ENCODE results near the gene KDM1B.

The KDM1B gene

GRCh38 chr6:18122128-18123093 is 32.8 kb upstream of the KDM1B start, which contains the start of gene NHLRC1:
NHLRC1 (minus strand) TSS chr6:18122677; CDS start chr6:18122606, 71 bp downstream.
- H3K4me3 ChIP-seq (ENCODE audit: severe bottlenecking): peak within 1 kb of the TSS; percentile 21
- DNase-seq (ENCODE audit: low spot score) (peak; percentile 83), ATAC-seq (ENCODE audit: low read depth) (peak; percentile 96)
- H3K36me3 ChIP-seq (ENCODE audit: low read depth): no peaks in the 10 kb centered on the region
- H3K9me3 ChIP-seq (ENCODE audit: severe bottlenecking): no peaks in the 10 kb centered on the region
- no peaks in the 10 kb centered on the region for H3K27me3 ChIP-seq (ENCODE audit: insufficient read depth, poor library complexity, severe bottlenecking)
- no peaks in the 10 kb centered on the region for H3K4me1 ChIP-seq (ENCODE audit: insufficient read depth, poor library complexity, severe bottlenecking)
- H3K27ac ChIP-seq (ENCODE audit: poor library complexity, severe bottlenecking): no peak within 1 kb of the TSS
- peak; percentile 95 for TF ChIP-seq CTCF (IDR thresholded peaks at IDR 0.05; ENCODE audit: poor library complexity, severe bottlenecking)

GRCh38 chr6:18126121-18126520 is 29.1 kb upstream of the KDM1B start:
- peaks cover 11% of the 10 kb centered on the region for H3K36me3 ChIP-seq (ENCODE audit: low read depth)
- no peaks in the 10 kb centered on the region for H3K4me1 ChIP-seq (ENCODE audit: insufficient read depth, poor library complexity, severe bottlenecking)
- H3K4me3 ChIP-seq (ENCODE audit: severe bottlenecking): no peak overlapping the region
- ATAC-seq (ENCODE audit: low read depth) (no peak), DNase-seq (ENCODE audit: low spot score) (no peak)
- H3K27me3 ChIP-seq (ENCODE audit: insufficient read depth, poor library complexity, severe bottlenecking): no peaks in the 10 kb centered on the region
- no peaks in the 10 kb centered on the region for H3K9me3 ChIP-seq (ENCODE audit: severe bottlenecking)
- no peak for TF ChIP-seq CTCF (IDR thresholded peaks at IDR 0.05; ENCODE audit: poor library complexity, severe bottlenecking)
- H3K27ac ChIP-seq (ENCODE audit: poor library complexity, severe bottlenecking): no peak overlapping the region

GRCh38 chr6:18132346-18132745 is 22.9 kb upstream of the KDM1B start:
- H3K36me3 ChIP-seq (ENCODE audit: low read depth): peaks cover 11% of the 10 kb centered on the region
- no peaks in the 10 kb centered on the region for H3K4me1 ChIP-seq (ENCODE audit: insufficient read depth, poor library complexity, severe bottlenecking)
- no peaks in the 10 kb centered on the region for H3K27me3 ChIP-seq (ENCODE audit: insufficient read depth, poor library complexity, severe bottlenecking)
- H3K27ac ChIP-seq (ENCODE audit: poor library complexity, severe bottlenecking): no peak overlapping the region
- no peak for DNase-seq (ENCODE audit: low spot score)
- no peaks in the 10 kb centered on the region for H3K9me3 ChIP-seq (ENCODE audit: severe bottlenecking)
- ATAC-seq (ENCODE audit: low read depth): no peak
- no peak overlapping the region for H3K4me3 ChIP-seq (ENCODE audit: severe bottlenecking)
- no peak for TF ChIP-seq CTCF (IDR thresholded peaks at IDR 0.05; ENCODE audit: poor library complexity, severe bottlenecking)

GRCh38 chr6:18135171-18135570 is 20.1 kb upstream of the KDM1B start:
- Histone ChIP-seq H3K4me3 (ENCODE audit: severe bottlenecking) (no peak overlapping the region), H3K27ac (ENCODE audit: poor library complexity, severe bottlenecking) (no peak overlapping the region), H3K4me1 (ENCODE audit: insufficient read depth, poor library complexity, severe bottlenecking) (no peaks in the 10 kb centered on the region), H3K9me3 (ENCODE audit: severe bottlenecking) (no peaks in the 10 kb centered on the region), H3K27me3 (ENCODE audit: insufficient read depth, poor library complexity, severe bottlenecking) (no peaks in the 10 kb centered on the region), H3K36me3 (ENCODE audit: low read depth) (peaks cover 6% of the 10 kb centered on the region)
- TF ChIP-seq CTCF (IDR thresholded peaks at IDR 0.05; ENCODE audit: poor library complexity, severe bottlenecking): no peak
- DNase-seq (ENCODE audit: low spot score) (no peak), ATAC-seq (ENCODE audit: low read depth) (no peak)

- H3K4me1 ChIP-seq (ENCODE audit: insufficient read depth, poor library complexity, severe bottlenecking): no peaks in the 10 kb centered on the region
- no peak overlapping the region for H3K4me3 ChIP-seq (ENCODE audit: severe bottlenecking)
- ATAC-seq (ENCODE audit: low read depth): no peak
- DNase-seq (ENCODE audit: low spot score): no peak
- no peak for TF ChIP-seq CTCF (IDR thresholded peaks at IDR 0.05; ENCODE audit: poor library complexity, severe bottlenecking)
- no peaks in the 10 kb centered on the region for H3K27me3 ChIP-seq (ENCODE audit: insufficient read depth, poor library complexity, severe bottlenecking)
- no peak overlapping the region for H3K27ac ChIP-seq (ENCODE audit: poor library complexity, severe bottlenecking)
- no peaks in the 10 kb centered on the region for H3K9me3 ChIP-seq (ENCODE audit: severe bottlenecking)
- no peaks in the 10 kb centered on the region; the same call in 1 of the 2 replicates for H3K36me3 ChIP-seq (ENCODE audit: low read depth)
Observed at GRCh38 chr6:18136260-18136659, 19.0 kb upstream of the KDM1B start.

All from RWPE2 (cell line).